ENCODE measurements around the gene MAP4K3.
A peak's percentile ranks its signal among the peaks of the same experiment; 100 is the strongest.

MAP4K3 gene

DNA sequence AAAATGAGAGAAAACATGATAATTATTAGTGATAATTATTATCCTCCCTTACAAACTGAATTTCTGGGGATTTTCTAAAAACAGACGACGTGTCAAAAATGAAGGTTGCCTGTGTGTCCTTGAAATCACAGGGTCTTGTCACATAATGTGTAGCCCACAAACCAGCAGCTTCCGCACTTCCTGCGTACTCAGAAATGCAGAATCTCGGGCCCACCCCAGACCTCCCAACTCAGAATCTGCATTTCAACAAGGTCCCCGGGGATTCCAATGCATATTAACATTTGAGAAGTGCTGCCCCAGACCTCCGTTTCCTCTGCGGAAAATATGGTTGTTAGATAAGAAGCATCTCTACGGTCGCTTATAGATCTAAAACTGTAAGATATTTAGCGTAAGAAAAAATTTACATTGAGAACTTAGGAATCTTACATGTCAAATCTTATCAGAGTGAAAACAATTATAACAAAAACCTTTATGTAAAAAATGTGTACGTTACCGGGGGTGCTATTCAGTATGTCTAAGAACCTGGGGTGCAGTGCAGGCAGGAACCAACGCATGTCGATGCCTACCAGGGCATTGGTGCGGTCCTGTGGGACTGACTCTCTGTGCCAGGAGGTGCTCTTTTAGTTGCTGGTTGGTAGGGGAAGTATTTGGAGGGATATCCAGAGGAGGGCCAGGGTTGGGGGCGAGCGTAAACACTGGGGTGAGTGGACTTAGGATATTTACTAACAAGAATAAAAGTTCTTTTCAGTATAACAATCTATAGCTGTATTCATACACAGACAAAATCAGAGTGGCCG lies 208.5 kb downstream of the MAP4K3 start:
- TF ChIP-seq GATA1 (IDR thresholded peaks at IDR 0.05; ENCODE audit: low read depth, low read length) = no peak
- TF ChIP-seq POLR2A (IDR thresholded peaks at IDR 0.05; ENCODE audit: low read length) = no peak
- peak; percentile 55 to 66 for DNase-seq

DNA sequence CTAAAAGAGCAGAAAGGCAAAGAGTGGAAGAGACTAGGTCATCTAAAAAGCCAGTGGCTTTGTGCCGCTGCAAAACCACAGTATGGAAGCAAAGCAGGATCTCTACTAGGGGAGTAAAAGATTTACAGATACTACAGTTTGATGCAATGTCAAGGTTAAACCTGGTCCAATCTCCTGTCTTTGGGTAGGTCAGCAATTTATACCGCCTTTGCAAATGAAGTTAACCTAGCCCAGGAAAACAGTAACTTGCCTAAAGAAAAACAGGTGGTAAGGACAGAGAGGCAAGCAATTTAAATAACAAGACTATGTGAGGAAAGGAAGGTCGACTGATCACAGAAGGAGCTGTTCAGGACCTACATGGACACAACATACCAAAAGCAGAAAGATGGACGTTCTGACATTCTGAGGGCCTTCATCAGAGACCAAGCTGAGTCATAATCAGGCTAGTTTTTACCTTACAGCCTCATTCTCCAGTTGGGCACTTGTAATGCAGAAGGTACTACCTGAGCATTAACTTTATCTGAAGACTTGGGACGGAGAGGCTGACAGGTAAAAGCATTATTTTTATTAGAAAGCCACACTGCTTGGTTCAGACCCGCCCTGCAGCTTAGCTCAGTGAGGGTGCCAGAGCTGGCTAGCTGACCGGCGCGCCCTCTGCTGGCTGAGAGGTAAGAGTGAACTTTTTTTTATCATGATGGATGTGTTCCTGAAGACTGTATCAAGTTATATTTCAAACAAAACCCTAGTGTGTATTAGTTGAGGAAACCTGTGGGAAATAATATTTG lies 209.3 kb downstream of the MAP4K3 start:
- DNase-seq = peak; percentile 85 to 92
- no peak for TF ChIP-seq GATA1 (IDR thresholded peaks at IDR 0.05; ENCODE audit: low read depth, low read length)
- no peak for TF ChIP-seq POLR2A (IDR thresholded peaks at IDR 0.05; ENCODE audit: low read length)

DNA sequence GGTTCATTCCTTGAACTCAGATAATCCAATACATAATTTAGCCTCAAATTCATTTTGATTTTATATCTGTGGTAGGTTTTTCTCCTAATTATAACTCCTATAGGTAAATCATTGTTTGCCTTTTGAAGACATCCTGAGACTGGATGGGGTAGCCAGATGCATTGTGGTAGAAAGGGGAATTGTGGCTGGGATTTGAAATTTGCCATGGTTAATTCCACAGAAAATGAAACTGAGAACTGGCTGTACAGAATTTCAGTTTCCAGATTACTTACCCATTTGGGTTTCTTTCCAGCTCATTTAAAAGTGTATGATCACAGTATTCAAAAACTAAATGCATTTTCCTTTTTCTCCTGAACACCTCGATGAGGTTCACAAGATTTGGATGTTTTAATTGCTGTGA lies 211.5 kb downstream of the MAP4K3 start:
- TF ChIP-seq GATA1 (IDR thresholded peaks at IDR 0.05; ENCODE audit: low read depth, low read length) (no peak), POLR2A (IDR thresholded peaks at IDR 0.05; ENCODE audit: low read length) (no peak)
- DNase-seq = no peak

DNA sequence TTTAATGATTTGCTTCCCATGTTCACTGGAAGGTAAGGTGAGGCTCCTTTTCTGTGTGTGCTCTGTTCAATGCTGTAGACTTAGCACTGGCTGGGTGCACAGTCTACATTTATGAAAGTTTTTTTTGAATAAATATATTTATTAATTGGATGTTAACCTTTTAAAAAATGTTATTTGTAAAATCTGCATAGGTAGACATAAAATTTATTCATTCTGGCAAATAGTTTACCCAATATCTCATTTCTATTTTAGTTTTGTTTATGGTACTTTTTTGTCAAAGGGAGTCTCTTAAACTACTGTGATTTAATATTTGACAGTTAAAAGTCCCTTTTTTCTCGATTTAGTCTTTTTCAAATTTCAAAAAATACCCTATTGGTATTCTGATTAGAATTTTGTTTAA lies 213.2 kb downstream of the MAP4K3 start:
- TF ChIP-seq POLR2A (IDR thresholded peaks at IDR 0.05; ENCODE audit: low read length) = no peak
- no peak for TF ChIP-seq GATA1 (IDR thresholded peaks at IDR 0.05; ENCODE audit: low read depth, low read length)
- DNase-seq = no peak

DNA sequence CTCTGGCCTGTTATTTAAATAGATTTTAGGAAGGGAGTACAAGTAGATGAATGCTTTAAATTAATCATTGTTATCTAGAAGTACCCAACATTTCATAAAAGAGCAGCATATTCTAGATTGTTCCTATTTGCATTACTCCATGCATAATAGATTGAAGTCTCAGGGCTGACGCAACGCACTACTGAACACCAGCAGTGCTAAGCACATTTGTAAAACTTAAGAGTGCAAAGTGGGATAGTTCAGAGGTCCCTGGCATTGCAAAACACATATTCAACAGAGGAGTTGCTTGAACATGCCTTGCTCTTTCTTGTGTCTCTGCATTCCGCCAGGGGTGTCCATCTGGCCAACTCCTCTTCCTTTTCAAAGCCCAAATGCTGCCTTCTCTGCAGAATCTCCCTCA lies 215.6 kb downstream of the MAP4K3 start:
- DNase-seq = no peak
- no peak for TF ChIP-seq POLR2A (IDR thresholded peaks at IDR 0.05; ENCODE audit: low read length)
- TF ChIP-seq GATA1 (IDR thresholded peaks at IDR 0.05; ENCODE audit: low read depth, low read length) = no peak

DNA sequence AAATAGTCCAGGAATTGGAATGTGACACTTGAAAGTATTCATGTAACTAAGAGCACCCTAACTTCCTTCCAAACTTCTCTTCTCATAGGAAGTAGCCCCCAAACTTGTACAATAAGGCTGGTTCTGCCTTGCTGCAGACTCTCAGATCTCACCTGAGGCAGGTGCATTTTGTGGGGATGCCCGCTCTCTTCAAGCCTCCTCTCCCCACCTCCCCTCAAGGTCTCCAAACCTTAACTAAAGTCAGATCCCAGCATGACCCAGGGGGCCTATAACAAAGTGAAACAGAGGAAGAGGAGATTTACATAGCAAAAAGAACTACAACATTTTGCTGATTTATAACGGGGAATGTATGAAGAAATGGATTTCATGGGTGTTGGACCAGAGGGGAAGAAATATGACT lies 216.9 kb downstream of the MAP4K3 start:
- no peak for TF ChIP-seq GATA1 (IDR thresholded peaks at IDR 0.05; ENCODE audit: low read depth, low read length)
- TF ChIP-seq POLR2A (IDR thresholded peaks at IDR 0.05; ENCODE audit: low read length) = no peak
- DNase-seq = no peak

DNA sequence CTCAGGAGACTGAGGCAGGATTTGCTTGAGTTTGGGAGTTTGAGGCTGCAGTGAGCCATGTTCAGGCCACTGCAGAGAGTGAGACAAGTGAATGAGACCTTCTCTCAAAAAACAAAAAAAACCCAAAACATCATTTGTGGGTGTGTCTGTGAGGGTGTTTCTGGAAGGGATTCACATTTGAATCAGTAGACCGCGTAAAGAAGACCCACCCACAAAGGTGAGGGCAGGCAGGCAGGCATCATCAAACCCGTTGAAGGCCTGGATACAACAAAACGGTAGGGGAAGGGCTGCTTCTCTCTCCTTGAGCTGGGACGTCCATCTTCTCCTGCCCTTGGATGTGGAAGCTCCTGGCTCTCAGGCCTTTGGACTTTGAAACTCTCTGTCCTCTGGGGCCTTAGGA lies 218.7 kb downstream of the MAP4K3 start:
- no peak for DNase-seq
- TF ChIP-seq GATA1 (IDR thresholded peaks at IDR 0.05; ENCODE audit: low read depth, low read length) = no peak
- no peak for TF ChIP-seq POLR2A (IDR thresholded peaks at IDR 0.05; ENCODE audit: low read length)

DNA sequence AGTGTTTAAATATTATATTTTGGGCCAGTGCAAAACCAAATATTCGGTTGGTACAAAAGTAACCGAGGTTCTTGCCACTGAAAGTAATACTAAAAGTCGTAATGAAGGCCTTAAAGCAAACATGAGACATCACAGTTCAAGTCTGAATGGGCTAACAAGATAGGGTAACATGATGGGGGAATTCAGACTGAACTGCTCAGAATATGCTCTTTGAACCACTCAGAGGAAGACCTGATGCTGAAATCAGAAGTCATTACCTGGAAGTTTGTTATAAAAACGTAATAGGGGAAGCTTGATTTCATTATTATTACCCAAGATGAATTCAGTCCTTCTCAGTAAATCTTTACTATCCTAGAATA lies 219.9 kb downstream of the MAP4K3 start:
- no peak for DNase-seq
- TF ChIP-seq GATA1 (IDR thresholded peaks at IDR 0.05; ENCODE audit: low read depth, low read length) = no peak
- TF ChIP-seq POLR2A (IDR thresholded peaks at IDR 0.05; ENCODE audit: low read length) = no peak

DNA sequence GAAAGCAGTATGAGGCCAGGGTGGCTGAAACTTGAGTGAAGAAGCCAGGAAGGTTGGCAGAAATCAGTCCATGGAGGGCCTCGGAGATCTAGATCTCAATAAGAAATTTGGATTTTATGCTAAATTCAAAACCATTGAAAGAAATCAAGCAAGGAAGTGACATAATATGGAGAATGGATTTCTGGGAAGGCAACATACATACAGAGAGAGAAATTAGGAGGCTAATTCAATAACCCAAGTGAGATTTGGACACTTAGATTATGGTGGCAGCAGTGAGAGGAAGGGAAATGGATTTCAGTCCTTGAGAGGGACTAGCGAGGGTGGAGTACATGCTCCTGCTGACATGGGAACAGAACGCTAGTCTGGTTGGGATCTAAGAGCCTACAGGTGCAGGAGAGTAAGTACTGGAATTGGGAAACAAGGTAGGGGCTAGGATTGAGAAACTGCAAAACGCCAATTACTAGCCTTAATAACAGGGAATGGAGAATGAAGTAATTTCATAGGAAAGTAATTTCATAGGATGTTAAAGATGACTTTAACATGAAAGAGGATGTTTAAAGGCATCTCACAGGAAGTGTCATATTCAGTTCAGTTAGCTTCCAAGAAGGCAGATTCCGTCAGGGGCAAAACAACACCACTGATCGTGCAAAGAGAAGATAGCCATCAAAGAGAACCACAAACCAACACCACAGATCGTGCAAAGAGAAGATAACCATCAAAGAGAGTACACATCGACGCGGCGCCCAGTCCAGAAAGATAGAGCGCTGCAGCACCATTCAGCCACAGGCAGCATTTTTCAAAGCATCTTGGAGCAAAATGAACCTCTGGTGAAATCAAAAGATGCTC lies 220.5 kb downstream of the MAP4K3 start:
- TF ChIP-seq POLR2A (IDR thresholded peaks at IDR 0.05; ENCODE audit: low read length) (no peak), GATA1 (IDR thresholded peaks at IDR 0.05; ENCODE audit: low read depth, low read length) (no peak)
- peak; percentile 27 to 59 for DNase-seq

DNA sequence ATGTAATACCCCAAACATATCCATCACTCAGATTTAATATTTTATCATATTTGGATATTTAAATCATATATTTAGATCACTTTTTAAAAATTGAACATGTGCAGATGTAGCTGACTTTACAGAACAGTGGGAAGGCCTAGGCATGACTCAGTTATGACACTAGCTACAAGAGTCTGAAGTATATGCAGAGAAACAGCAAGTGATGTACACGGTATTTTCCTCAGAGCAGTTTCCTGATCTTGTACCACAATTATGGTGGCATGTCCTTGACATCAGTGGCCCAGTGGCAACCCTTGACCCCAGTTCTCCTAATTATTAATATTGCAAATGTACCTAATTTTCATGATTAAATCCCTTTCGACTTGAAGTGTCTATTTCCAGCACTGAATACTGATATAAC lies 221.5 kb downstream of the MAP4K3 start:
- DNase-seq = no peak
- TF ChIP-seq POLR2A (IDR thresholded peaks at IDR 0.05; ENCODE audit: low read length) = no peak
- no peak for TF ChIP-seq GATA1 (IDR thresholded peaks at IDR 0.05; ENCODE audit: low read depth, low read length)

DNA sequence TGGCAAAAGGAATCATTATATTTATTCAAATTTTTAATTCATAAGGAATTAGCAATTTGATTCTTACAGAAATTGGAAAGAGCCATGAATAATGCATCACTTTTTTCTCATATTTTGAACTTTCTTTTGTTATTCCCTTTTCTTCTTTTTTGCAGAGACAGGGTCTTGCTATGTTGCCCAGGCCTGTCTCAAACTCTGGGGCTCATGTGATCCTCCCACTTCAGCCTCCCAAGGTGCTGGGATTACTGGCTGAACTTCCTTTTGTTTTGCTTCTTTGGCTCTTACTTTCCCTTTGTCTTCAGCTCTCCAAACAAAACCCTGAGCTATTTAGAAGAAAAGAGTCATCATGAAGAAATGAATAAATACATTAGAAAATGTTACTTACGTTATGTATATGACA lies 224.1 kb downstream of the MAP4K3 start:
- TF ChIP-seq GATA1 (IDR thresholded peaks at IDR 0.05; ENCODE audit: low read depth, low read length) (no peak), POLR2A (IDR thresholded peaks at IDR 0.05; ENCODE audit: low read length) (no peak)
- no peak for DNase-seq

DNA sequence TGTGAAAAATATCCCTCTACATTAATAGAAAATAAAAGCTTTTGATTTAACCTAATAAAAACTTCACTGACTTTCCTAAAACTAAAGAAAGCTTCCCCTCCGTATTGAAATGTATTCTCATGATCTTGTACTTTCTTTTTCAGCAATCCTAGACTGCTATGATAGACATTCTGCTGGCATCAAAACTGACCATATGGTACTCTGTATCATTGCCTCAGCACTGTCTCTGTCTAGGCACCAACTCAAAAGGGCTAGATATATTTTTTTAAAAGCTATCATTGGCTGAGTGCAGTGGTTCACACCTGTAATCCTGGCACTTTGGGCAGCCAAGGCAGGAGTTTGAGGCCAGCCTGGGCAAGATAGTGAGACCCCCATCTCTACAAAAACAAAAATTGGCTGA lies 226.2 kb downstream of the MAP4K3 start:
- TF ChIP-seq GATA1 (IDR thresholded peaks at IDR 0.05; ENCODE audit: low read depth, low read length) = no peak
- no peak for TF ChIP-seq POLR2A (IDR thresholded peaks at IDR 0.05; ENCODE audit: low read length)
- DNase-seq = no peak

DNA sequence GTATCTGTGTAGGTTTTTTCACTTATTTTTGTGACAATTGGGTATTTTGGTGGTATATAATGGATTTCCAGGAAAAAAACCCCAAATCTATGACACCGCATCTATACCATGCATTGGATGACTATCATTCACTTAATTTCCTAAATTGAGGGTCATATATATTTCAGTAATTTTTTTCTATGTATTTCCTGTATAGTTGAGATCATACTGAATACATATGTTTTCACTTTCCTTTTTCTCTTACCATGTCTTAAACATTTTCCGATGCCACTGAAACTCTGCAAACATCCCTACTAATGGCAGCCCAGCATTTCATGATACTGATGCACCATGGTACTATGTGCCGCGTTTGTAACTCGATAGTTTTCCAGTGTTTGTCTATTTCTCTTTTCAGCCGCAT lies 233.7 kb downstream of the MAP4K3 start:
- no peak for TF ChIP-seq GATA1 (IDR thresholded peaks at IDR 0.05; ENCODE audit: low read depth, low read length)
- TF ChIP-seq POLR2A (IDR thresholded peaks at IDR 0.05; ENCODE audit: low read length) = no peak
- no peak for DNase-seq

All from erythroblast (primary cell).